ENCODE measurements around the gene OR10A4.
"Not testable (repeated sequence)": the region's sequence is repeated elsewhere in the genome, so short reads cannot be mapped to it uniquely, and the experiment has no call there.

Gene OR10A4, protein sequence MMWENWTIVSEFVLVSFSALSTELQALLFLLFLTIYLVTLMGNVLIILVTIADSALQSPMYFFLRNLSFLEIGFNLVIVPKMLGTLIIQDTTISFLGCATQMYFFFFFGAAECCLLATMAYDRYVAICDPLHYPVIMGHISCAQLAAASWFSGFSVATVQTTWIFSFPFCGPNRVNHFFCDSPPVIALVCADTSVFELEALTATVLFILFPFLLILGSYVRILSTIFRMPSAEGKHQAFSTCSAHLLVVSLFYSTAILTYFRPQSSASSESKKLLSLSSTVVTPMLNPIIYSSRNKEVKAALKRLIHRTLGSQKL

DNA sequence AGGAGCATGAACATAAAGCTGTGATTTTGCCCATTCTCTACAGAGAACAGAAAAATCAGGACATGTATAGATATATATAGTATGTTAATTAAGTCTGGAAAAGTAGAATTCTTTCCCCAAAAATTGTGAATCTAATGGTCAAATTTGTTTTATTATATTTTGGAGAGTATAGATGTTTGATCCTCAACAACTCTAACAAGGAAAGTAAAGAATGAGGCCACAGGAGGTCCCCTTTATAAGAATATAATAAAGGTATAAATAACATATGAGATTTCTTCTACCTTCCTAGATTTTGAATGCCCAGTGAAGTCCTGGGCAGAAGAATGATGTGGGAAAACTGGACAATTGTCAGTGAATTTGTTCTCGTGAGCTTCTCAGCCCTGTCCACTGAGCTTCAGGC lies at the start of gene OR10A4:
Gene OR10A4, plus strand, starts transcription at position 301 of the 400 bp plus-strand sequence. Its CDS starts 23 bp downstream, at position 324.
- no peak for DNase-seq (ENCODE audit: low read depth, low spot score)

DNA sequence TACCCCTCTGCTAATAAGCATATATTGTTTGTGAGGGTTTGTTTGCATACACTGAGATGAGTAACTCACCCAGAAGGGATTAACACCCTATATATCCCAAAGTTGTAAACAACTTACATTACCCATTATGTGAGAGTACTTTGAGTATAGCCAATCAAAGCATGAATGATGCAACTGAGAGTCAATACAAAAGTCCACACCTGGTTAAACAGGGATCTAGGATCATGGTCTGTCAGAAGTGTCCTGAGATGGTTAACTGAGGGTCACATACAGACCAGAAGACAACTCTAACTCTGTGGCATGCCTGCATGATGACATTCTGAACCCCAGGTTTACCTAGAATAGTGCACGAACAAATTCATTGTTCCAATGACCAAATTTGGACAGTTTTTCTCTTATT lies 48.3 kb upstream of the OR10A4 start:
- DNase-seq (ENCODE audit: low read depth, low spot score): no peak

DNA sequence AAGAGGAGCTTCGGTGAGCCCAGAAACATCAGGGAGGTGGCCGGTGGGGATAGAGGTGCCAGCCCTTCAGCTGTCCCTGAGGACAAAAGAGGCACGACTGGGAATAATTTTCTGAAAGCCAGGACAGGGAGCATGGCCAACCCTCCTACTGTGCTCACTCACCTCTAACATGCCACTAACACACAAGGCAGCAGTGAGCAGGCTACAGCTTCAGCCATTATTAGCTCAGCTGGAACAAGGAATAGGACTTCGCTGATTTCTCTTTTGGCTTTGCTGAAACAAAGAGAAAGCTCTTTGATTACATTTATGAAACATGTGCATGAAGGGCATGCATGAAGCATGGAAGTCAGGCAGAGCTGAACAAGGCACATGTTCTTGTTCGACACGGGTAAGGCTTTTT lies 43.1 kb upstream of the OR10A4 start:
- no peak for DNase-seq (ENCODE audit: low read depth, low spot score)

DNA sequence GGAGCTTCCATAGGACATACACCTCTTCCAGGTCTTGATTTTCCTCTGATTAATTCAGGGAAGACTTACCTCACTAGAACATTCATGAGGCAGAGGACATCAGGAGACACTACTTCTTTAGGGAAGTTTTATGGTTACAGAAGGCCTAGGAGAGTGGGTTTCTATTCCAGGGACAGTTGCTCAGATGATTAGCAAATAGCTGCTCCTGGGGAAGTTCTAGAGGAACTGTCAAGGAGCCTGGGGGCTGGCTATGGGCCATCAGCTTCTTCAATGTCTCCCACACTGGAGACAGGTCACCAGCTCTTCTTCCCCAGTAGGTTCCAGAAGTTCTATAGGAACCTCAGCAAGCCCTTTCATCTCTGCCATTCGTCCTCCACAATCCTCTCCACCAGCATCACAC lies 42.4 kb upstream of the OR10A4 start:
- no peak for DNase-seq (ENCODE audit: low read depth, low spot score)

DNA sequence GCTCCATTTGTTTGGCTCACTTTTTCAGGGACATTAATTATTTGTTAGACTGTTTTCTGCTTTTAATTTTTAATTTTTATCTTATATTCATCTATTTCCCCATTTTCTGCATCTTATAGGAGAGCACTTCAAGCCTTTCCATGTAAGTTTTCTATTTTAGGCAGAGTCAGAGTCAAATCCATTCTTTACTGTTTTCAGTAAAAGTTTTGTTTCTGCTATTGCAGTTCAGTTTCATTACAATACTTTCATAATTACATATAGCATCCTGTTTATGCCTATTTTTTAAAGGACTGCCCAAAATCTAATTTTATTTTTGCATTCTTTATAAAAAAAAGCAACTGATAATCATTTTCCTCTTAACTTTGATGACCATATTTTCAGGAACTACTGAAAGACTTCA lies 34.7 kb upstream of the OR10A4 start:
- DNase-seq (ENCODE audit: low read depth, low spot score): no peak

DNA sequence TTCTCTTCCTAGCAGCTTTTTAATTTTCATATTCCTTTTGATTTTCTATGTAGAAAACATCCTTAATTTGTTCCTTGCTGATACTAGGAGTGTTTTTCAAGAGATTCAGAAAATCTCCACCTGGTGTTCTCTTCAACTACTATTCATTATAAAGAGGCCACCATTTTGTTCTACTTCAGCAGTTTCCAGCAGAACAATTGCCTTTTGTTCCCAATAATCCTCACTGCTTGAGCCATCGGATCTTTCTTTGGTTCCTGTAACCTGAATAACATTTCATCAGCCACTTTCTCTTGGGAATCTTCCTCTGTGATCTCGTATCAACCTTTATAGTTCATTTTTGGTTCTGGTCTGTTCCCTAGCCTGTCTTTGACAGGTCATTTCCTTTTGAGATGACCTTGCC lies 32.8 kb upstream of the OR10A4 start:
- no peak for DNase-seq (ENCODE audit: low read depth, low spot score)

DNA sequence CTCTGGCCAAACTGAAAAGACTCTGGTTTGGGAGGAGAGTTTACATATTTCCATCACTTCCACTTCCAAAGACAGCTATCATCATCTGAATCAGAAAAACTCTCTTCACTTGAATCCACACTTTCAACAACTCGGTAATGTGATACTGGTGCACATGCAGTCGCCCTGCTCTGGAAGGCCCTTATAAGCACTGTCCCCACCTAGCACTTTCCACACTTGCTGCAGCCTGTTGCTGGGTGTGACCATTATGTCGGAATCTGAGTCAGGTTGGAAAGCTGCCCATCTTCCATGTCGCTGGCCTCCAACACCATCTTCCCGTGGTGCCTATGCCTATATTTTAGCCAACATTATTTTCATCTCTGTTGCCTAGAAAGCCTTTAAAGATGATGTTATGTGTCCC lies 32.1 kb upstream of the OR10A4 start:
- no peak for DNase-seq (ENCODE audit: low read depth, low spot score)

DNA sequence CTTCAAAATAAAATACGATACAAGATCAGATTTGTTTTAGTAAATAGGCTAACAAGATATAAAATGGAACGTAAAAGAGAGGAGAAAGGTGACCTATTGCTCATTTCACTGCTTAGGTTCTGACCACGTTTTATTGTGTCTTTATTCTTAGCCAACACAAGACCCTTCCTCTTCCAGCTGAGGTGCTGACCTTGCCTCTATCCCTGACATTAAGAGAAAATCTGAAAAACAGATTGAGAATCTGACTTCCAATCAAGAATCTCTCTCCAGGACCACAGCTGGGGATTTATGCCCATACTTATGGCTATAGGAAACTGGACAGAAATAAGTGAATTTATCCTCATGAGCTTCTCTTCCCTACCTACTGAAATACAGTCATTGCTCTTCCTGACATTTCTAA lies 31.0 kb upstream of the OR10A4 start, which contains the start of gene OR10A5:
Gene OR10A5, plus strand, starts transcription at position 301 of the 400 bp plus-strand sequence. Its CDS starts 0 bp downstream, at position 301.
- no peak for DNase-seq (ENCODE audit: low read depth, low spot score)

DNA sequence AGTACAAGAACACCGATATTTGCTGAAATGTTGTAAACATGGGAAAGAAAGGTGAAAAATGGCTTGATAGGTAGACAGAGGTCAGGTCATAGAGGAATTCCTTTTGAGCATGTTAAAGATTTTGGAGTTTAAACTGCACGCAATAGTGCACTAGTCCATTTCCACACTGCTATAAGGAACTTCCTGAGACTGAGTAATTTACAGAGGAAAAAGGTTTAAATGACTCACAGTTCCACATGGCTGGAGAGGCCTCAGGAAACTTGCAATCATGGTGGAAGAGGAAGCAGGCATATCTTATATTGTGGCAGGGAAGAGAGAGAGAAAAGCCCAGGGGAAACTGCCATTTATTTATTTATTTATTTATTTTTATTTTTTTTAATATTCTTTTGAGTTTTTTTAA lies 25.9 kb upstream of the OR10A4 start:
- DNase-seq (ENCODE audit: low read depth, low spot score): no peak

DNA sequence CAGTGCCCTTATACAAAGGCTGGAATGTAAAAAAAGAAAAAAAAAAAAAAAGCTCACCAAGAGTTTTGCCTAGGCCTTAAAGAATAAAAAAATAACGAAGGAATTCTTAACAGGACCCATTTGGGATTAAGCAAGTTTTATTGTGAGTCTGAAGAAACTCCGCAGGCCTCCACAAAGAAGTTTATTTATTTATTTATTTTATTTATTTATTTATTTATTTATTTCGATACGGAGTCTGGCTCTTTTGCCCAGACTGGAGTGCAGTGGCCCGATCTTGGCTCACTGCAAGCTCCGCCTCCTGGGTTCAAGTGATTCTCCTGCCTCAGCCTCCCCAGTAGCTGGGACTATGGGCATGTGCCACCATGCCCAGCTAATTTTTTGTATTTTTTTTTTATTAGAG lies 21.6 kb upstream of the OR10A4 start:
- DNase-seq (ENCODE audit: low read depth, low spot score): not testable (repeated sequence)

DNA sequence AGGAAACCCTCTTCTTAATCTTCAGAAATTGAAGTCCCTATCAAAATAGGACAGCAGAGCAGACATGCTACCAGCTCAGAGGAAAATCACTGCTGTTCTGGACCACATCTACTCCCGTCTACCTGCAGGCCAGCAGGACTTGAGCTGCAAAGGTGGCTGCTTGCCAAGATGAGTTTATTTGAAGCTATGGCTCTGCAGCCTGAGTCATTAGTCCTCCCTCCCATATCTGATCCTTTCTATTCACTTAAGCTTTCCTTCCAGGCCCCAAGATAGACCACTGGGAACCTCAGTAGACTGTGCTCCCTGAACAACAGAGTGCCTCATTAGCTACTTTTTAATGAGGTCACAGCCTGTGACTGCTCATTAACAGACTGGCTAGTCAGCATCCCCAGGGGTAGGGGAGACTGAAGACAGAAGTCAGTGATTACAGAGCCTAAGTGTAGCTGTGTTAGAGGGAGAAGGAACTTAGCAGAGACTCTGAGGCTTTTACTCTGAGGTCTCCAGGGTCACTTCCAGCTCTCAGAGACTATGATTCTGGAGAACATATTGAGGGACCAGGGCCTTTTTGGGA lies 20.4 kb upstream of the OR10A4 start:
- DNase-seq (ENCODE audit: low read depth, low spot score): peak; percentile 42

DNA sequence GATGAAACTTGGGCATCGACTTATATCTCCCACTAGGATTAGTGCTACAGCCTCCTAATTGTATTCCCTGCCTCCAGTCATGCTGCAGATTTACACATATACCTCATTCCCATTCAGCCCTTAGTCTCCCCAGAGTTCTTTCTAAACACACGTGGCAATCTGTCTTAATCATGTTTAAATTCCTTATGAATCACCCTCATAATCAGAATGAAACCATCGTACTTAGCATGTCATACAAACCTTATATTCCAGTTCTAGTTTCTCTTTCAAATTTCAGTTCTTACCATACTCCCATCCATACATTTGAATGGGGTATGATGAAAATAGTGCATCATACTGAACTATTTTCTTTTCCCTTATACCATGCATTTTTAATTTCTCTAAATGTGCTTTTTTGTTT lies 19.6 kb upstream of the OR10A4 start:
- DNase-seq (ENCODE audit: low read depth, low spot score): no peak

DNA sequence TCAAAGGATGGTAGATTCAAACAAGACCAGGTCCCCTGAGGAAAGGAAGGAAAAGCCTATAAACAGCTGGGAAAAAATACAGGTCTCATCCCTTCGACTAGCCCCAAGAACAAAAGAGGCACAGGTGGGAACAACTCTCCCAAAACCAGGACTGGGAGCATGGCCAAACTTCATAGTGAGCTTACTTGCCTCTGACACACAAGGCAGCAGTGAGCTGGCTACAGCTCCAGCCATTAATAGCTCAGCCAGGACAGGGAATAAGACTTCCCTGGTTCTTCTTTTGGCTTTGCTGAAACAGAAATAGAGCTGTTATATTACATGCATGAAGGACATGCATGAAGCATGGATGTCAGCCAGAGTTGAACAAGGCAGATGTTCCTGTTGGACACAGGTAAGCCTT lies 13.5 kb upstream of the OR10A4 start, which contains the start of gene OR10A2:
Gene OR10A2, plus strand, starts transcription at position 97 of the 400 bp plus-strand sequence. CDS start 6,698 bp downstream, outside the sequence.
- DNase-seq (ENCODE audit: low read depth, low spot score): peak; percentile 3

DNA sequence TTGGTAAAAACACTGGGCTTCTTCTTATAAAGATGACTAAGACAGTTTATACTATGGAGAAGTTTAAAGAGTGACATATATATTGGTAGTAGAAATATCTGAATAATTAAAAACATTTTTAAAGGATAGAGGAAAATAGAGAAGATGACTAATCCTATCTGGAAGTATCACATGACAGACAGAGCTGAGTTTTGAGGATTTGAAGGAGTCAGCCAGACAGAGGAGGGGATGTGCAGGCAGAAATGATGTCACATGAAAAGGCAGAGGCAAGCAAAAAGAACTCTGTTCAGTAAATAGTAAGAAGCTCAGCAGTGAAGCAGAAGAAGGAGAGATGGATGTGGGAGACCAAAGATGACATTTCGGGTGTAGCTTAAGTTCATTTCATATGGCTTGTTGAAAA lies 12.0 kb upstream of the OR10A4 start:
- no peak for DNase-seq (ENCODE audit: low read depth, low spot score)

DNA sequence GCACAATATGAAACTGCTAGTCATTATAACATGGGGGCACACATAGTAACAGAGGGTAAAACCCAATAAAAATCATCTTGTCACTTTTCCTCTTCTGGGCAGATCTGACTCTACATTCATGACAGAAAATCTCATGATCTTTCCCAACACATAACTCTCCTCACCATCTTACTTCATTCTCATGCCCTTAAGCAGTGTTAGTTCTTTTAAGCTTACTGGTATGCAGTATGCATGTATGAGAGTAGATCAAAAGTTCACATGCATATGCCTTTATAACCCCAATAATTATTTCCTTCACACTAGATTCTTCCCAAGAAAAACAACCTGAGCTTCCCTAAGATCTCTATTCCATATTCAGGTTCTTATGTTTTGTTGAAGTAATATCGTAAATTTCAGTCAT lies 5.1 kb upstream of the OR10A4 start:
- no peak for DNase-seq (ENCODE audit: low read depth, low spot score)

DNA sequence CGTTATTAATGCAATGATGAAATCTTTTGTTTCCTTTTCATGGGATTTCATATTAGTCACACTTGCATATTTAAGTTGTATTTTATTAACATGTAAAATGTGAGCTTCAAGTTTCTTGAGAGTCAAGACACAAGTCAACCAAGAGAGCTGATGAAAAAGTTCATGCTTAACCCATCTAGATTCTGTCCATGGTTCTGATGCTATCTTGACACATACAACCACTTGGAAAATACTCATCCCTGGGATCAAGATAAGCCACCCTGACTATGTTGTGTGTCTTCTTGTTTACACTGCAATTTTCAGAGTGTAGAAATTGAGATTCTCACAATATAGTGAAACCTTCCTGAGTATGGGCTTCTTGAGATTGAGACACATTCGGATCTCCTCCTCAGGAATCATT lies 664 bp upstream of the OR10A4 start:
- no peak for DNase-seq (ENCODE audit: low read depth, low spot score)

DNA sequence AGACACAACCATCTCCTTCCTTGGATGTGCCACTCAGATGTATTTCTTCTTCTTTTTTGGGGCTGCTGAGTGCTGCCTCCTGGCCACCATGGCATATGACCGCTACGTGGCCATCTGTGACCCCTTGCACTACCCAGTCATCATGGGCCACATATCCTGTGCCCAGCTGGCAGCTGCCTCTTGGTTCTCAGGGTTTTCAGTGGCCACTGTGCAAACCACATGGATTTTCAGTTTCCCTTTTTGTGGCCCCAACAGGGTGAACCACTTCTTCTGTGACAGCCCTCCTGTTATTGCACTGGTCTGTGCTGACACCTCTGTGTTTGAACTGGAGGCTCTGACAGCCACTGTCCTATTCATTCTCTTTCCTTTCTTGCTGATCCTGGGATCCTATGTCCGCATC lies 489 bp downstream of the OR10A4 start:
- DNase-seq (ENCODE audit: low read depth, low spot score): no peak

DNA sequence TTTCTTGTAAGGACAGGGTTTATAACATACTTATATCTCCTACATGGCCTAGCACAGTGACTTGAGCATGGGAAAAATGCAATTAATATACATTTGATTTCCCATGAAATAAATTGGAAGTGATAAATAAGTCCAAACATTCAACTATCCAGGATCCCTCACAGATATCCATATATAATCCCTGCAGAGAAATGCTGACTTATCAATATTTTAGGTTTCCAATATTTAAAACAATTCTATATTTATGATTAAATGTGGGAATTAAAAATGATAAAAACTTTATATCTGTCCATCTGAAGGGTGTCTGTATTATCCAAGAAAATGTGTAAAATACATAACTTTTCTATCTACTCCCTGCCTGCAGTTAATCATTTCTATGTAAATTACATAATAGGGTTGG lies 6.3 kb downstream of the OR10A4 start:
- DNase-seq (ENCODE audit: low read depth, low spot score): no peak

DNA sequence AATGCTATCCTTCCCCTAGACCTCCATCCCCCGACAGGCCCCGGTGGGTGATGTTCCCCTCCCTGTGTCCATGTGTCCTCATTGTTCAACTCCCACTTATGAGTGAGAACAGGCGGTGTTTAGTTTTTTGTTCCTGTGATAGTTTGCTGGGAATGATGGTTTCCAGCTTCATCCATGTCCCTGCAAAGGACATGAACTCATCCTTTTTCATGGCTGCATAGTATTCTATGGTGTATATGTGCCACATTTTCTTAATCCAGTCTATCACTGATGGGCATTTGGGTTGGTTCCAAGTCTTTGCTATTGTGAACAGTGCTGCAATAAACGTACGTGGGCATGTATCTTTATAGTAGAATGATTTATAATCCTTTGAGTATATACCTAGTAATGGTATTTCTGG lies 11.3 kb downstream of the OR10A4 start:
- not testable (repeated sequence) for DNase-seq (ENCODE audit: low read depth, low spot score)

DNA sequence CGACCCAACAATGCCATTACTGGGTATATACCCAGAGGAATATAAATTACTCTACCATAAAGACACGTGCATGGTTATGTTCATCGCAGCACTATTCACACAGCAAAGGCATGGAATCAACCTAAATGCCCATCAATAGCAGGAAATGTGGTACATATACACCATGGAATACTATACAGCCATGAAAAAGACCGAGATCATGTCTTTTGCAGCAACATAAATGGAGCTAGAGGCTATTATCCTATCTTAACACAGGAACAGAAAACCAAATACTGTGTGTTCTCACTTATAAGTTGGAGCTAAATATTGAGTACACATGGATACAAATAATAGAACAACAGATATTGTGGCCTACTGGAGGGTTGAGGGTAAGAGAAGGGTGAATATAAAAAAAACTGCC lies 12.4 kb downstream of the OR10A4 start:
- DNase-seq (ENCODE audit: low read depth, low spot score): no peak

DNA sequence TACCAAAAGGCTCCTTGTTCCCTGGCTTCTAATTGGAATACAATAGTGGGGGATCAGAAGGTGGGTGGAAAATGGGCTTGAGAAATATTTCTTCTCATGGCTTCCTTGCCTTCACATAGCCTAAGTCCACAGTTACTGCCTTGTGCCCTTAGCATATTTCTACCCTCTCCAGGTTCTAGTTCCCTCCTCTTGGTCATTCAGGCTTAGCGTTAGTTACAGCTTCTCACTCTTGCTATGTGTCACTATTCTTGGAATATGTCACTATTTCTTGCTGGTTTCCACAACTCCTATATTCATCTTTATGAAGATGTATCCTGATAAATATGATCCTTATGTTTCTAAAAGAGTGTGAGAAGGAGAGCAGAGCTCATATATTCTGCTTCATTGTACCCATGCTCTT lies 13.4 kb downstream of the OR10A4 start:
- no peak for DNase-seq (ENCODE audit: low read depth, low spot score)

DNA sequence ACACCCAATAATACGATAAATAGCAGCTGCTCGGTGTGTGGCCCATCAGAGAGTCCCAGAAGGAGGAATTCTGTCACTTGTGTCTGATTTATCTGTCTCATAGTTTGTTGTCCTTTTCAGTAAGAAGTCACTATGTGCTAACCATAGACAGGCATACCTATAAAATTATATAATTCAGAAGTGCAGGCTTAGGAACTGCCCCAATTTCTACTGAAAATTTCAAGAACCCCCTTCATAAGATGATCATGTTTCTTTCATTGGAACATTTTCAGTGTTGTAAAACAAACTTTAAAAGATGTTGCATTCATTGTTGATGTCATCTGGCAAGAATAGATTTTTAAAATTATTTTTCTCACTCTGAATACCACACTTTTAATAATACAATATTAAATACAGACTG lies 16.0 kb downstream of the OR10A4 start, which contains the start of gene OR2D2:
Gene OR2D2, minus strand, starts transcription at position 101 of the 400 bp plus-strand sequence. Its CDS starts 0 bp downstream, at position 101.
- no peak for DNase-seq (ENCODE audit: low read depth, low spot score)

DNA sequence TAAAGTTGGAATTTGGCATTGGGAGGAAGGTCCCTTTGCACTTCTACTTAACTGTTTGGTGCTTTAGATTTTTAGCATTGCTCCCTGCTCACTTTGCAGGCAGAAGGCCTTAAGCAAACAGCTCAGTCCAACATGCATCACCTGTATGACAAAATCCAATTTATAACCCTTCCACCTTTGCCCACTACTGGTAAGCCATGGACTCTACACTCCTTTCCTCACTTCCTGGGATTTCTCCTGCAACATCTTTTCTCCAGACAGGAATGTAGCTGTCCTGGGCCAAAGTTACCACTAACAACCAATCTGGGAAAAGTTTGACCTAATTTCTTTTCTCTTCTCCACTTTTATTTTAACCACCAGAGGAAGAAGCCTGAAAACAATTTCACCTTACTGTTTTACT lies 17.7 kb downstream of the OR10A4 start:
- no peak for DNase-seq (ENCODE audit: low read depth, low spot score)

All from astrocyte of the hippocampus (primary cell).